ENCODE results near the gene NGFR. TPM values are rescaled to one million over a fixed set of nuclear protein-coding genes. Genes with fewer than 3 reads are reported as not detected.

NGFR gene
- total and polyA plus RNA-seq, 4 experiments from 2014 or later = 0.47 TPM; not detected in 3

DNA sequence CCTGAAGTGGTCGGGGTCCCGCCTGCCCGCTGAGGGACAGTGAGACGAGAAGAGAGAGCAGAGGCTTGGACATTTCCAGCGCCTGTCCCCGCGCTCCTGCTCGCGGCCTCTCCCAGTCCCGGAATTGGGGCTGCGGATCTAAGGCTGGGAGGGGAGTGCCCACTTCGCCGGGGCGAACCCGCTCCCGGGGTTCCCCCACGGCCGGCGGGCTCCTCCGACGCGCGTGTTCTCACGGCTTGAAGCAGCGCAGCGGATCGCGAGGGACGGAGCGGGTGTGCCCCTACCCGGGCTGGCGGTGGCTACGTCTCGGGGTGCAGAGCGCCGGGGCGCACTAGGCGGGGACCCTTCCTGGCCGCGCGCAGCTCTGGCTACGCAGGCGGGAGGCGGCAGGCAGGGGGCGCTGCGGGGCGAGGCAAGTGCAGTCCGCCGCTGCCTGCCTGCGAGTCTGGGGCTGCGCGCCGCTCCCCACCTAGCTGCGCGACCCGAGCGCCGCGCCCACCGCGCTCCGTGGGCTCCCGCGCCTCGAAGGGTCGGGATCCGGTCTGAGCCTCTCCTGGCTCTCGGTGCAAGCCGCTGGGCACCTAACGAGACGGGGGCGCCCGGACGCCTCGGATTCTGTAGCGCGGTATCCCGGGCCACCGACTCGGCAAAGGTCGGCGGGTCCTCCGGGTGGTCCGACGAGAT is 1.2 kb downstream of the NGFR start:
- peak overlapping the region; percentile 74 to 87 (median 82) for H3K4me3 Mint-ChIP-seq
- Histone ChIP-seq H3K4me1 (ENCODE audit: insufficient read depth, low read length) (peaks cover 34% of the 10 kb centered on the region), H3K36me3 (ENCODE audit: insufficient read depth, low read length) (no peaks in the 10 kb centered on the region), H3K27ac (ENCODE audit: low read depth, low read length) (no peak overlapping the region), H3K27me3 (ENCODE audit: insufficient read depth, low read length) (peaks cover 33% of the 10 kb centered on the region), H3K4me3 (ENCODE audit: low read length in 2 of 2) (peak overlapping the region; percentile 23 to 76), H3K9me3 (ENCODE audit: control insufficient read depth in 1 of 2, low read length in 2 of 2) (no peaks in the 10 kb centered on the region)
- H3K9me3 Mint-ChIP-seq = peaks cover 0 to 4% (median 0%) of the 10 kb centered on the region in 8 donors
- POLR2A ChIA-PET (ENCODE audit: partially characterized antibody) = interaction anchor here (1.1 to 1.2 kb wide), 2 partner anchors 60 to 61 kb away, joined by 3 to 4 read pairs; no protein-coding TSS in a partner anchor
- H3K4me1 Mint-ChIP-seq = peaks cover 11 to 41% (median 16%) of the 10 kb centered on the region in 4 donors
- intact Hi-C loops (cut with micrococcal nuclease) = loop anchor here (1.0 to 2.0 kb wide), 2 partner anchors 60 to 82 kb away; partner anchors contain the start of gene PHB1
- H3K27ac Mint-ChIP-seq = peak overlapping the region in 2 of 7 donors; percentile 12 to 25
- CTCF ChIA-PET (ENCODE audit: partially characterized antibody) = interaction anchor here (0.5 to 4.2 kb wide), 11 partner anchors 8 to 590 kb away, joined by 3 to 34 read pairs (median 4); no protein-coding TSS in a partner anchor
- peak; percentile 79 to 84 (median 80) for DNase-seq
- H3K27me3 Mint-ChIP-seq = peaks cover 32% of the 10 kb centered on the region in 2 donors
- no peaks in the 10 kb centered on the region for H3K36me3 Mint-ChIP-seq

GRCh38 chr17:49496867-49497147 is 1.7 kb downstream of the NGFR start:
- no peaks in the 10 kb centered on the region for H3K36me3 Mint-ChIP-seq
- peaks cover 11 to 41% (median 16%) of the 10 kb centered on the region in 4 donors for H3K4me1 Mint-ChIP-seq
- Histone ChIP-seq H3K27ac (ENCODE audit: low read depth, low read length) (no peak overlapping the region), H3K36me3 (ENCODE audit: insufficient read depth, low read length) (no peaks in the 10 kb centered on the region), H3K4me1 (ENCODE audit: insufficient read depth, low read length) (peaks cover 34% of the 10 kb centered on the region), H3K4me3 (ENCODE audit: low read length in 2 of 2) (peak overlapping the region; percentile 23 to 76), H3K9me3 (ENCODE audit: control insufficient read depth in 1 of 2, low read length in 2 of 2) (no peaks in the 10 kb centered on the region), H3K27me3 (ENCODE audit: insufficient read depth, low read length) (peaks cover 36% of the 10 kb centered on the region)
- POLR2A ChIA-PET (ENCODE audit: partially characterized antibody) = interaction anchor here (1.1 to 1.2 kb wide), 2 partner anchors 59 to 61 kb away, joined by 3 to 4 read pairs; no protein-coding TSS in a partner anchor
- DNase-seq = no peak
- H3K9me3 Mint-ChIP-seq = peaks cover 0 to 4% (median 0%) of the 10 kb centered on the region in 8 donors
- CTCF ChIA-PET (ENCODE audit: partially characterized antibody) = interaction anchor here (1.1 to 4.2 kb wide), 8 partner anchors 10 to 89 kb away, joined by 3 to 34 read pairs (median 6); no protein-coding TSS in a partner anchor
- H3K4me3 Mint-ChIP-seq = peak overlapping the region; percentile 74 to 87 (median 78)
- intact Hi-C loops (cut with micrococcal nuclease) = loop anchor here (1.0 to 2.0 kb wide), 2 partner anchors 59 to 82 kb away; partner anchors contain the start of gene PHB1
- peaks cover 31 to 34% of the 10 kb centered on the region in 2 donors for H3K27me3 Mint-ChIP-seq
- peak overlapping the region in 1 of 7 donors; percentile 25 for H3K27ac Mint-ChIP-seq

GRCh38 chr17:49497148-49498028 is 2.3 kb downstream of the NGFR start:
- H3K27ac Mint-ChIP-seq = peak overlapping the region in 2 of 7 donors; percentile 8 to 23
- POLR2A ChIA-PET (ENCODE audit: partially characterized antibody) = interaction anchor here (1.1 kb wide), 1 partner anchor 60 kb away, joined by 3 read pairs; no protein-coding TSS in a partner anchor
- CTCF ChIA-PET (ENCODE audit: partially characterized antibody) = interaction anchor here (0.6 to 4.2 kb wide), 12 partner anchors 11 to 501 kb away, joined by 3 to 34 read pairs (median 4); no protein-coding TSS in a partner anchor
- H3K36me3 ChIP-seq (ENCODE audit: insufficient read depth, low read length) = no peaks in the 10 kb centered on the region
- H3K9me3 ChIP-seq (ENCODE audit: control insufficient read depth in 1 of 2, low read length in 2 of 2) = no peaks in the 10 kb centered on the region
- H3K9me3 Mint-ChIP-seq = peaks cover 0 to 4% (median 0%) of the 10 kb centered on the region in 8 donors
- H3K4me1 ChIP-seq (ENCODE audit: insufficient read depth, low read length) = peaks cover 34% of the 10 kb centered on the region
- peak overlapping the region; percentile 23 to 76 for H3K4me3 ChIP-seq (ENCODE audit: low read length in 2 of 2)
- intact Hi-C loops (cut with micrococcal nuclease) = loop anchor here (2.0 kb wide), 1 partner anchor 83 kb away; the partner anchor contains the start of gene PHB1
- H3K27me3 ChIP-seq (ENCODE audit: insufficient read depth, low read length) = peaks cover 38% of the 10 kb centered on the region
- H3K36me3 Mint-ChIP-seq = no peaks in the 10 kb centered on the region
- H3K27me3 Mint-ChIP-seq = peaks cover 32 to 38% of the 10 kb centered on the region in 2 donors
- peak overlapping the region; percentile 74 to 87 (median 78) for H3K4me3 Mint-ChIP-seq
- peaks cover 11 to 41% (median 16%) of the 10 kb centered on the region in 4 donors for H3K4me1 Mint-ChIP-seq
- peak in 4 of 5 donors; percentile 10 to 23 (median 13) for DNase-seq
- no peak overlapping the region for H3K27ac ChIP-seq (ENCODE audit: low read depth, low read length)

GRCh38 chr17:49498029-49498615 is 3.0 kb downstream of the NGFR start:
- DNase-seq = no peak
- Histone ChIP-seq H3K4me1 (ENCODE audit: insufficient read depth, low read length) (peaks cover 34% of the 10 kb centered on the region), H3K4me3 (ENCODE audit: low read length in 2 of 2) (peak overlapping the region in 1 of 2 donors; percentile 76), H3K36me3 (ENCODE audit: insufficient read depth, low read length) (no peaks in the 10 kb centered on the region), H3K27ac (ENCODE audit: low read depth, low read length) (no peak overlapping the region), H3K9me3 (ENCODE audit: control insufficient read depth in 1 of 2, low read length in 2 of 2) (no peaks in the 10 kb centered on the region), H3K27me3 (ENCODE audit: insufficient read depth, low read length) (peaks cover 45% of the 10 kb centered on the region)
- Mint-ChIP-seq H3K27ac (no peak overlapping the region), H3K27me3 (peaks cover 38 to 42% of the 10 kb centered on the region in 2 donors), H3K9me3 (peaks cover 0 to 4% (median 0%) of the 10 kb centered on the region in 8 donors), H3K4me3 (peak overlapping the region; percentile 74 to 87 (median 76)), H3K4me1 (peaks cover 11 to 41% (median 16%) of the 10 kb centered on the region in 4 donors), H3K36me3 (no peaks in the 10 kb centered on the region)
- CTCF ChIA-PET (ENCODE audit: partially characterized antibody) = interaction anchor here (0.9 to 4.2 kb wide), 7 partner anchors 10 to 500 kb away, joined by 3 to 34 read pairs (median 4); no protein-coding TSS in a partner anchor
- intact Hi-C loops (cut with micrococcal nuclease) = no loop called here
- POLR2A ChIA-PET (ENCODE audit: partially characterized antibody) = interaction anchor here (0.9 kb wide), 1 partner anchor 13 kb away, joined by 3 read pairs; no protein-coding TSS in a partner anchor

GRCh38 chr17:49501496-49501895 is 6.4 kb downstream of the NGFR start:
- H3K27ac ChIP-seq (ENCODE audit: low read depth, low read length) = no peak overlapping the region
- peaks cover 7 to 23% (median 9%) of the 10 kb centered on the region in 4 donors for H3K4me1 Mint-ChIP-seq
- H3K4me1 ChIP-seq (ENCODE audit: insufficient read depth, low read length) = peaks cover 19% of the 10 kb centered on the region
- H3K4me3 Mint-ChIP-seq = no peak overlapping the region
- peaks cover 0 to 4% (median 0%) of the 10 kb centered on the region in 8 donors for H3K9me3 Mint-ChIP-seq
- H3K36me3 ChIP-seq (ENCODE audit: insufficient read depth, low read length) = no peaks in the 10 kb centered on the region
- no peak overlapping the region for H3K27ac Mint-ChIP-seq
- intact Hi-C loops (cut with micrococcal nuclease) = no loop called here
- peaks cover 58 to 60% of the 10 kb centered on the region in 2 donors for H3K27me3 Mint-ChIP-seq
- no peak overlapping the region for H3K4me3 ChIP-seq (ENCODE audit: low read length in 2 of 2)
- ChIA-PET CTCF (ENCODE audit: partially characterized antibody) (interaction anchor here (1.3 to 1.5 kb wide), 2 partner anchors 55 to 56 kb away, joined by 4 to 5 read pairs; no protein-coding TSS in a partner anchor), POLR2A (ENCODE audit: partially characterized antibody) (no interaction called here)
- H3K27me3 ChIP-seq (ENCODE audit: insufficient read depth, low read length) = peaks cover 61% of the 10 kb centered on the region
- H3K36me3 Mint-ChIP-seq = no peaks in the 10 kb centered on the region
- DNase-seq = no peak
- no peaks in the 10 kb centered on the region for H3K9me3 ChIP-seq (ENCODE audit: control insufficient read depth in 1 of 2, low read length in 2 of 2)

GRCh38 chr17:49502254-49502653 is 7.2 kb downstream of the NGFR start:
- DNase-seq = no peak
- CTCF ChIA-PET (ENCODE audit: partially characterized antibody) = no interaction called here
- Histone ChIP-seq H3K4me1 (ENCODE audit: insufficient read depth, low read length) (peaks cover 11% of the 10 kb centered on the region), H3K27ac (ENCODE audit: low read depth, low read length) (no peak overlapping the region), H3K4me3 (ENCODE audit: low read length in 2 of 2) (no peak overlapping the region), H3K27me3 (ENCODE audit: insufficient read depth, low read length) (peaks cover 61% of the 10 kb centered on the region), H3K9me3 (ENCODE audit: control insufficient read depth in 1 of 2, low read length in 2 of 2) (no peaks in the 10 kb centered on the region), H3K36me3 (ENCODE audit: insufficient read depth, low read length) (no peaks in the 10 kb centered on the region)
- intact Hi-C loops (cut with micrococcal nuclease) = no loop called here
- peaks cover 7 to 17% (median 9%) of the 10 kb centered on the region in 4 donors for H3K4me1 Mint-ChIP-seq
- H3K27ac Mint-ChIP-seq = no peak overlapping the region
- peaks cover 0 to 4% (median 0%) of the 10 kb centered on the region in 8 donors for H3K9me3 Mint-ChIP-seq
- no peaks in the 10 kb centered on the region for H3K36me3 Mint-ChIP-seq
- H3K27me3 Mint-ChIP-seq = peaks cover 58 to 64% of the 10 kb centered on the region in 2 donors
- POLR2A ChIA-PET (ENCODE audit: partially characterized antibody) = no interaction called here
- H3K4me3 Mint-ChIP-seq = peak overlapping the region in 1 of 8 donors; percentile 17

Data from CD4-positive, alpha-beta memory T cell (primary cell).